Measurements from ENCODE around the gene ADGRF3. TPM values are rescaled to one million over a fixed set of nuclear protein-coding genes. Genes with fewer than 3 reads are reported as not detected.
"Not testable (repeated sequence)": the region's sequence is repeated elsewhere in the genome, so short reads cannot be mapped to it uniquely, and the experiment has no call there.

The ADGRF3 gene
- total and polyA plus RNA-seq, 2 of the 13 experiments (the other 11 are each of a cell fraction or from before 2014, with no cell fraction given) = 0.40 to 1.5 TPM

GRCh38 chr2:26268213-26268612 is 78.4 kb downstream of the ADGRF3 start:
- Histone ChIP-seq H3K9ac (ENCODE audit: insufficient read depth, low read depth, low read length) (no peak overlapping the region), H3K27ac (ENCODE audit: extremely low read length, insufficient read depth, low read length) (no peak overlapping the region), H3K36me3 (replicated peaks in 1 of 2; ENCODE audit: control insufficient read depth in 1 of 2, insufficient read depth in 2 of 2, low read length in 2 of 2) (peaks cover 11 to 42% of the 10 kb centered on the region in 2 experiments; a peak in 4 of 5 replicates), H4K20me1 (ENCODE audit: insufficient read depth, low read length) (no peaks in the 10 kb centered on the region), H3K9me3 (ENCODE audit: low read length) (no peaks in the 10 kb centered on the region), H3K4me1 (ENCODE audit: insufficient read depth, low read length) (peaks cover under 1% of the 10 kb centered on the region), H3K4me2 (ENCODE audit: low read depth, low read length) (no peak overlapping the region), H3K4me3 (replicated peaks in 1 of 3; ENCODE audit: insufficient read depth in 1 of 3, low read depth in 2 of 3, low read length in 3 of 3) (no peak overlapping the region), H3K27me3 (ENCODE audit: control insufficient read depth in 1 of 2, insufficient read depth in 2 of 2, low read length in 2 of 2) (no peaks in the 10 kb centered on the region), H3K79me2 (ENCODE audit: insufficient read depth, low read length) (no peaks in the 10 kb centered on the region), H2AFZ (ENCODE audit: low read length) (no peak overlapping the region)
- ATAC-seq = no peak
- no TSS peak for BruUV-seq (replicated peaks)
- TF ChIP-seq ZBTB7B (CRISPR knock-in tag; IDR thresholded peaks at IDR 0.05) (no peak), PTBP1 (IDR thresholded peaks at IDR 0.05; ENCODE audit: low read depth, low read length, poor library complexity, severe bottlenecking) (no peak), ZNF737 (CRISPR knock-in tag; IDR thresholded peaks at IDR 0.05; ENCODE audit: borderline replicate concordance) (no peak), IKZF5 (CRISPR knock-in tag; IDR thresholded peaks at IDR 0.05) (no peak), ZNF660 (CRISPR knock-in tag; IDR thresholded peaks at IDR 0.05; ENCODE audit: borderline replicate concordance, low read depth) (no peak), CEBPB (IDR thresholded peaks at IDR 0.05; ENCODE audit: borderline replicate concordance, low read depth, low read length) (peak; percentile 69)
- in situ Hi-C loops (cut with HindIII; ENCODE audit: extremely low pct_ligation_motif_present, low pct_unique_long_range_greater_than_20kb) (no loop called here), intact Hi-C loops (cut with micrococcal nuclease; ENCODE audit: unreplicated experiment) (no loop called here)
- POLR2A ChIA-PET = no interaction called here
- DNase-seq (ENCODE audit: low spot score) = no peak
- 98% methylated on average over 4 of the region's 4 CpGs for WGBS (ENCODE audit: low lambda C conversion rate)
- FAIRE-seq = no peak
- CTCF ChIA-PET (ENCODE audit: low intra/inter-chr PET ratio, low total read pairs) = no interaction called here

- H3K9ac ChIP-seq (ENCODE audit: insufficient read depth, low read depth, low read length); H3K27ac ChIP-seq (ENCODE audit: extremely low read length, insufficient read depth, low read length); FAIRE-seq; H3K79me2 ChIP-seq (ENCODE audit: insufficient read depth, low read length); in situ Hi-C loops (cut with HindIII; ENCODE audit: extremely low pct_ligation_motif_present, low pct_unique_long_range_greater_than_20kb); H3K4me2 ChIP-seq (ENCODE audit: low read depth, low read length); ATAC-seq; H4K20me1 ChIP-seq (ENCODE audit: insufficient read depth, low read length); H3K27me3 ChIP-seq (ENCODE audit: control insufficient read depth in 1 of 2, insufficient read depth in 2 of 2, low read length in 2 of 2); intact Hi-C loops (cut with micrococcal nuclease; ENCODE audit: unreplicated experiment); H2AFZ ChIP-seq (ENCODE audit: low read length); CTCF ChIA-PET (ENCODE audit: low intra/inter-chr PET ratio, low total read pairs); H3K9me3 ChIP-seq (ENCODE audit: low read length); DNase-seq (ENCODE audit: low spot score); BruUV-seq (replicated peaks); H3K4me3 ChIP-seq (replicated peaks in 1 of 3; ENCODE audit: insufficient read depth in 1 of 3, low read depth in 2 of 3, low read length in 3 of 3): not testable (repeated sequence)
- Histone ChIP-seq H3K36me3 (replicated peaks in 1 of 2; ENCODE audit: control insufficient read depth in 1 of 2, insufficient read depth in 2 of 2, low read length in 2 of 2) (peaks cover 12 to 45% of the 10 kb centered on the region in 2 experiments), H3K4me1 (ENCODE audit: insufficient read depth, low read length) (peaks cover 13% of the 10 kb centered on the region; the same call in 1 of the 2 replicates)
- POLR2A ChIA-PET = interaction anchor here (1.5 to 1.6 kb wide), 2 partner anchors 13 to 15 kb away, joined by 3 to 10 read pairs; partner anchors contain the start of genes HADHA and HADHB
- WGBS (ENCODE audit: low lambda C conversion rate) = 95% methylated on average over 8 of the region's 8 CpGs
Measured at GRCh38 chr2:26258836-26259235, 87.8 kb downstream of the ADGRF3 start.

Other genes starting within 250 kb of the ADGRF3 start
- 0.31 and 0.38 TPM in 2 replicates for gene GAREM2, start 173.7 kb downstream of the ADGRF3 start, total RNA-seq (2016; rRNA removed; fragmentation: Illumina TruSeq; extraction: Trizol)
- gene GAREM2, start 173.7 kb downstream of the ADGRF3 start, polyA plus RNA-seq (2011; rRNA removed) = 0.29 and 0.37 TPM in 2 replicates
- 270 and 385 TPM in 2 replicates for gene HADHA, start 102.2 kb downstream of the ADGRF3 start, total RNA-seq (2016; rRNA removed; fragmentation: Illumina TruSeq; extraction: Trizol)
- 101 and 102 TPM in 2 replicates for gene HADHA, start 102.2 kb downstream of the ADGRF3 start, polyA plus RNA-seq (2011; rRNA removed)
- 238 and 304 TPM in 2 replicates for gene HADHB, start 101.8 kb downstream of the ADGRF3 start, total RNA-seq (2016; rRNA removed; fragmentation: Illumina TruSeq; extraction: Trizol)
- gene HADHB, start 101.8 kb downstream of the ADGRF3 start, polyA plus RNA-seq (2011; rRNA removed) = 97.1 and 112 TPM in 2 replicates
- 60.3 and 66.0 TPM in 2 replicates for gene SELENOI, start 646 bp downstream of the ADGRF3 start, total RNA-seq (2016; rRNA removed; fragmentation: Illumina TruSeq; extraction: Trizol)
- gene SELENOI, start 646 bp downstream of the ADGRF3 start, polyA plus RNA-seq (2011; rRNA removed) = 26.2 and 27.7 TPM in 2 replicates
- 0.07 and 0.08 TPM in 2 replicates for gene DRC1, start 55.1 kb upstream of the ADGRF3 start, total RNA-seq (2016; rRNA removed; fragmentation: Illumina TruSeq; extraction: Trizol)
- gene DRC1, start 55.1 kb upstream of the ADGRF3 start, polyA plus RNA-seq (2011; rRNA removed) = not detected in 2 replicates
- gene OTOF, start 131.3 kb upstream of the ADGRF3 start, total RNA-seq (2016; rRNA removed; fragmentation: Illumina TruSeq; extraction: Trizol) = 0.04 TPM in 1 of 2 replicates, not detected in the other
- not detected in 2 replicates for gene OTOF, start 131.3 kb upstream of the ADGRF3 start, polyA plus RNA-seq (2011; rRNA removed)